AG04450 (cell line): ENCODE measurements around the gene GP2. TPM values are rescaled to one million over a fixed set of nuclear protein-coding genes. Genes with fewer than 3 reads are reported as not detected.

Source experiments
- polyA plus RNA-seq: library from polyadenylated mRNA; depleted of rRNA; stranded (reverse); fragments of >200 nt; gene quantifications from 2 replicates; pipeline ENCODE4 v1.2.3, GENCODE V29; 2011; rRNA removed

GP2 gene
- polyA plus RNA-seq, 1 experiment = not detected

Other genes with a start within 250 kb of the GP2 start
- gene UMOD, start 25.2 kb upstream of the GP2 start, polyA plus RNA-seq = not detected in 2 replicates
- gene PDILT, start 77.2 kb upstream of the GP2 start, polyA plus RNA-seq = not detected in 2 replicates
- gene ACSM5, start 82.0 kb upstream of the GP2 start, polyA plus RNA-seq = not detected in 2 replicates
- not detected in 2 replicates for gene ACSM2A, start 124.0 kb upstream of the GP2 start, polyA plus RNA-seq
- not detected in 2 replicates for gene ACSM2B, start 248.9 kb upstream of the GP2 start, polyA plus RNA-seq